ENCODE results near the gene TLCD1.

DNA sequence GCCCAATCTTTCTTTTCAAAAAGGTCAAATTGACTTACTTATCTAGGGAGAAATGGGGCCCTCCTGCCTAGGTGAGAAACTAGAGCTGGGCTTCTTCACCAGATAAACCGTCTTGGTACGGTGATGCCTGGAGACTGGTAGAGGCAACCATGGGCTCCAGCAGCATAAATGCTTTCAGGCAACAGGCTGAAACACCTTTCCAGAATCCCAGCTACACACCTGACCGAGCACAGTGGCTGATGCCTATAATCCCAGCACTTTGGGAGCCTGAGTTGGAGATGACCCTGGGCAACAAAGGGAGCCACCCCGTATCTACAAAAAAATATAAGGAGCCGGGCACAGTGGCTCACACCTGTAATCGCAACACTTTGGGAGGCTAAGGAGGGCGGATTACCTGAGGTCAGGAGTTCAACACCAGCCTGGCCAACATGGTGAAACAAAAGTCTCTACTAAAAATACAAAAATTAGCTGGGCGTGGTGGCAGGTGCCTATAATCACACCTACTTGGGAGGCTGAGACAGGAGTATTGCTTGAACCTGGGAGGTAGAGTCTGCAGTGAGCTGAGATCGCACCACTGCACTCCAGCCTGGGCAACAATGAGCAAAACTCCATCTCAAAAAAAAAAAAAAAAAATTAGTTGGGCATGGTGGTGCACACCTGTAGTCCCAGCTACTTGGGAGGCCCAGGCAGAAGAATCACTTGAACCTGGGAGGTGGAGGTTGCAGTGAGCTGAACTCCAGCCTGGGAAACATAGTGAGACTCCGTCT lies 25.8 kb upstream of the TLCD1 start:
- TF ChIP-seq EZH2 (IDR thresholded peaks at IDR 0.05; ENCODE audit: low read depth, low read length, severe bottlenecking) (no peak), EGR1 (IDR thresholded peaks at IDR 0.05; ENCODE audit: borderline replicate concordance, low read depth, low read length) (no peak), EP300 (IDR thresholded peaks at IDR 0.05; ENCODE audit: borderline replicate concordance in 1 of 2, low read depth in 2 of 2, low read length in 2 of 2) (no peak), RNF2 (IDR thresholded peaks at IDR 0.05; ENCODE audit: borderline replicate concordance, low read depth, low read length, missing control alignments, poor library complexity, severe bottlenecking) (no peak), CHD1 (IDR thresholded peaks at IDR 0.05; ENCODE audit: low read depth, low read length) (no peak), JUND (IDR thresholded peaks at IDR 0.05; ENCODE audit: low read length) (no peak), KDM1A (IDR thresholded peaks at IDR 0.05; ENCODE audit: borderline replicate concordance, low read length) (no peak), SRF (IDR thresholded peaks at IDR 0.05; ENCODE audit: low read depth, low read length) (no peak), GTF2F1 (IDR thresholded peaks at IDR 0.05; ENCODE audit: borderline replicate concordance, low read depth, low read length) (no peak)
- TF ChIP-seq, protein P1, sequence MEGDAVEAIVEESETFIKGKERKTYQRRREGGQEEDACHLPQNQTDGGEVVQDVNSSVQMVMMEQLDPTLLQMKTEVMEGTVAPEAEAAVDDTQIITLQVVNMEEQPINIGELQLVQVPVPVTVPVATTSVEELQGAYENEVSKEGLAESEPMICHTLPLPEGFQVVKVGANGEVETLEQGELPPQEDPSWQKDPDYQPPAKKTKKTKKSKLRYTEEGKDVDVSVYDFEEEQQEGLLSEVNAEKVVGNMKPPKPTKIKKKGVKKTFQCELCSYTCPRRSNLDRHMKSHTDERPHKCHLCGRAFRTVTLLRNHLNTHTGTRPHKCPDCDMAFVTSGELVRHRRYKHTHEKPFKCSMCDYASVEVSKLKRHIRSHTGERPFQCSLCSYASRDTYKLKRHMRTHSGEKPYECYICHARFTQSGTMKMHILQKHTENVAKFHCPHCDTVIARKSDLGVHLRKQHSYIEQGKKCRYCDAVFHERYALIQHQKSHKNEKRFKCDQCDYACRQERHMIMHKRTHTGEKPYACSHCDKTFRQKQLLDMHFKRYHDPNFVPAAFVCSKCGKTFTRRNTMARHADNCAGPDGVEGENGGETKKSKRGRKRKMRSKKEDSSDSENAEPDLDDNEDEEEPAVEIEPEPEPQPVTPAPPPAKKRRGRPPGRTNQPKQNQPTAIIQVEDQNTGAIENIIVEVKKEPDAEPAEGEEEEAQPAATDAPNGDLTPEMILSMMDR (IDR thresholded peaks at IDR 0.05; ENCODE audit: control extremely low read depth in 1 of 3, insufficient read depth in 1 of 3, low read depth in 1 of 3, low read length in 3 of 3), result no peak
